HPDE6-E6E7 (cell line): ENCODE data around the gene PLEKHH3.
A peak's percentile ranks its signal among the peaks of the same experiment; 100 is the strongest.
"Not testable (repeated sequence)": the region's sequence is repeated elsewhere in the genome, so short reads cannot be mapped to it uniquely, and the experiment has no call there.

Source experiments
- DNase-seq: peaks from one replicate; pipeline ENCODE4 v3.0.0; 2011; ENCODE audit warnings: missing footprints; ENCODE audit errors: extremely low spot score

The PLEKHH3 gene

GRCh38 chr17:42672038-42672437, 4.8 kb downstream of the PLEKHH3 start:
- DNase-seq = no peak

- no peak for DNase-seq
These were observed 5.8 kb downstream of the PLEKHH3 start for GRCh38 chr17:42670789-42671657.

GRCh38 chr17:42669977-42670788, 6.6 kb downstream of the PLEKHH3 start:
- no peak for DNase-seq

GRCh38 chr17:42669705-42669976, 7.2 kb downstream of the PLEKHH3 start:
- no peak for DNase-seq

- peak; percentile 98 for DNase-seq
These were observed 9.5 kb downstream of the PLEKHH3 start for GRCh38 chr17:42667088-42667951.

- DNase-seq = not testable (repeated sequence)
These were observed 10.7 kb downstream of the PLEKHH3 start for GRCh38 chr17:42666126-42666525.

- no peak for DNase-seq
These were observed 11.2 kb downstream of the PLEKHH3 start for GRCh38 chr17:42665581-42666001.

- DNase-seq = no peak
These were observed 16.0 kb downstream of the PLEKHH3 start for GRCh38 chr17:42660692-42661345.

GRCh38 chr17:42659932-42660274, 16.9 kb downstream of the PLEKHH3 start:
- not testable (repeated sequence) for DNase-seq

- peak; percentile 97 for DNase-seq
These were observed 17.5 kb downstream of the PLEKHH3 start, which contains the start of gene TUBG2 for GRCh38 chr17:42659079-42659931. TUBG2 (plus strand) TSS chr17:42659284; CDS start chr17:42659504, 220 bp downstream.

- DNase-seq = no peak
These were observed 18.8 kb downstream of the PLEKHH3 start for GRCh38 chr17:42657824-42658588.

GRCh38 chr17:42655528-42655927, 21.3 kb downstream of the PLEKHH3 start:
- no peak for DNase-seq

GRCh38 chr17:42653179-42654124, 23.3 kb downstream of the PLEKHH3 start:
- DNase-seq = no peak

GRCh38 chr17:42651392-42651791, 25.4 kb downstream of the PLEKHH3 start:
- DNase-seq = no peak

- no peak for DNase-seq
These were observed 29.0 kb downstream of the PLEKHH3 start for GRCh38 chr17:42647778-42648177.

GRCh38 chr17:42642336-42642735, 34.5 kb downstream of the PLEKHH3 start:
- no peak for DNase-seq

- no peak for DNase-seq
These were observed 36.7 kb downstream of the PLEKHH3 start for GRCh38 chr17:42640121-42640520.

GRCh38 chr17:42639525-42640113, 37.2 kb downstream of the PLEKHH3 start:
- no peak for DNase-seq
